SK-N-SH treated with all-trans-retinoic acid at 6 μM for 48 hours (cell line): ENCODE data around the gene PYDC1.

Source experiments
- ATAC-seq: fragments of 200-7000 bp; cut with Tn5 transposase; 3 replicates; pipeline ENCODE4 v1.9.1; 2020; ENCODE audit warnings: mild to moderate bottlenecking, moderate library complexity
- ARNTL ChIP-seq: fragments of 450-650 bp; formaldehyde crosslinking; IDR thresholded peaks from 2 replicates; pipeline ENCODE4 v1.5.0; 2020; ENCODE audit warnings: low read depth, mild to moderate bottlenecking, moderate library complexity, borderline replicate concordance
- BACH2 ChIP-seq: fragments of 250-450 bp; sonication (Bioruptor Pico); IDR thresholded peaks from 2 replicates; pipeline ENCODE4 v1.9.0; 2021; ENCODE audit warnings: mild to moderate bottlenecking, borderline replicate concordance
- CREB5 ChIP-seq: fragments of 250-450 bp; sonication (Bioruptor Pico); IDR thresholded peaks from 2 replicates; pipeline ENCODE4 v1.5.1; 2020; ENCODE audit warnings: low read depth, mild to moderate bottlenecking, moderate library complexity
- CSDC2 ChIP-seq: fragments of 250-450 bp; sonication (Bioruptor Pico); IDR thresholded peaks from 2 replicates; pipeline ENCODE4 v1.5.0; 2020; ENCODE audit warnings: mild to moderate bottlenecking, moderate library complexity
- CSRNP3 ChIP-seq: fragments of 250-450 bp; sonication (Bioruptor Pico); IDR thresholded peaks from 2 replicates; pipeline ENCODE4 v1.5.1; 2021; ENCODE audit warnings: mild to moderate bottlenecking, moderate library complexity
- ESRRG ChIP-seq: fragments of 250-450 bp; sonication (Bioruptor Pico); IDR thresholded peaks from 2 replicates; pipeline ENCODE4 v1.6.1; 2021; ENCODE audit warnings: mild to moderate bottlenecking
- GLIS3 ChIP-seq: fragments of 250-450 bp; sonication (Bioruptor Pico); IDR thresholded peaks from 2 replicates; pipeline ENCODE4 v1.5.0; 2020; ENCODE audit warnings: mild to moderate bottlenecking, moderate library complexity
- OSR1 ChIP-seq: fragments of 250-450 bp; sonication (Bioruptor Pico); IDR thresholded peaks from 2 replicates; pipeline ENCODE4 v1.8.0; 2022; ENCODE audit warnings: moderate library complexity, mild to moderate bottlenecking, inconsistent platforms
- PATZ1 ChIP-seq: fragments of 250-450 bp; sonication (Bioruptor Pico); IDR thresholded peaks from 2 replicates; pipeline ENCODE4 v1.8.0; 2020; ENCODE audit warnings: mild to moderate bottlenecking, moderate library complexity, borderline replicate concordance
- POU6F1 ChIP-seq: fragments of 250-450 bp; sonication (Bioruptor Pico); IDR thresholded peaks from 2 replicates; pipeline ENCODE4 v1.8.0; 2021; ENCODE audit warnings: low read depth, mild to moderate bottlenecking, moderate library complexity, borderline replicate concordance
- RARB ChIP-seq: fragments of 250-450 bp; sonication (Bioruptor Pico); IDR thresholded peaks from 2 replicates; pipeline ENCODE4 v1.8.0; 2021; ENCODE audit warnings: mild to moderate bottlenecking, moderate library complexity
- SNAI2 ChIP-seq: fragments of 250-450 bp; sonication (Bioruptor Pico); IDR thresholded peaks from 2 replicates; pipeline ENCODE4 v1.5.0; 2020; ENCODE audit warnings: mild to moderate bottlenecking, moderate library complexity
- TCF4 ChIP-seq: fragments of 250-450 bp; sonication (Bioruptor Pico); IDR thresholded peaks from 2 replicates; pipeline ENCODE4 v1.8.0; 2021; ENCODE audit warnings: mild to moderate bottlenecking, moderate library complexity, borderline replicate concordance
- TOX ChIP-seq: fragments of 250-450 bp; sonication (Bioruptor Pico); IDR thresholded peaks from 2 replicates; pipeline ENCODE4 v1.8.0; 2021; ENCODE audit warnings: mild to moderate bottlenecking, moderate library complexity, borderline replicate concordance
- TSHZ2 ChIP-seq: fragments of 250-450 bp; sonication (Bioruptor Pico); IDR thresholded peaks from 2 replicates; pipeline ENCODE4 v1.5.0; 2020; ENCODE audit warnings: mild to moderate bottlenecking, moderate library complexity
- ZFP3 ChIP-seq: fragments of 250-450 bp; sonication (Bioruptor Pico); IDR thresholded peaks from 2 replicates; pipeline ENCODE4 v1.5.0; 2020; ENCODE audit warnings: mild to moderate bottlenecking, moderate library complexity
- ZFP30 ChIP-seq: fragments of 450-650 bp; formaldehyde crosslinking; IDR thresholded peaks from 2 replicates; pipeline ENCODE4 v1.5.0; 2022; ENCODE audit warnings: mild to moderate bottlenecking, moderate library complexity
- ZNF565 ChIP-seq: fragments of 450-650 bp; formaldehyde crosslinking; conservative IDR thresholded peaks from 2 replicates; pipeline ENCODE4 v1.5.0; 2020; ENCODE audit warnings: low read depth, mild to moderate bottlenecking, moderate library complexity
- ZNF70 ChIP-seq: fragments of 450-650 bp; formaldehyde crosslinking; IDR thresholded peaks from 2 replicates; pipeline ENCODE4 v1.5.0; 2020; ENCODE audit warnings: mild to moderate bottlenecking, moderate library complexity
- ZNF8 ChIP-seq: fragments of 450-650 bp; formaldehyde crosslinking; IDR thresholded peaks from 2 replicates; pipeline ENCODE4 v1.5.0; 2020; ENCODE audit warnings: mild to moderate bottlenecking, moderate library complexity

PYDC1 gene

GRCh38 chr16:31193874-31194273 is 23.1 kb downstream of the PYDC1 start:
- no peak for ATAC-seq
- TF ChIP-seq POU6F1 (CRISPR knock-in tag) (no peak), TOX (CRISPR knock-in tag) (no peak), OSR1 (CRISPR knock-in tag) (no peak), CSDC2 (CRISPR knock-in tag) (no peak), RARB (CRISPR knock-in tag) (no peak), SNAI2 (CRISPR knock-in tag) (no peak), ARNTL (no peak), ZNF565 (CRISPR knock-in tag) (no peak), ZFP30 (CRISPR knock-in tag) (no peak)

- ATAC-seq = no peak
- no peak for TF ChIP-seq ZNF70 (CRISPR knock-in tag)
- no peak for TF ChIP-seq ZFP3 (CRISPR knock-in tag)
Measured at GRCh38 chr16:31192856-31193642, 23.9 kb downstream of the PYDC1 start.

- no peak for ATAC-seq
- TF ChIP-seq ARNTL = no peak
- no peak for TF ChIP-seq OSR1 (CRISPR knock-in tag)
- no peak for TF ChIP-seq POU6F1 (CRISPR knock-in tag)
Measured at GRCh38 chr16:31191697-31192428, 25.1 kb downstream of the PYDC1 start.

GRCh38 chr16:31190818-31191444 is 26.0 kb downstream of the PYDC1 start:
- ATAC-seq = no peak
- TF ChIP-seq TSHZ2 (CRISPR knock-in tag) (no peak), ZNF8 (CRISPR knock-in tag) (no peak), CSRNP3 (CRISPR knock-in tag) (no peak), ZFP30 (CRISPR knock-in tag) (no peak), ZFP3 (CRISPR knock-in tag) (no peak), BACH2 (no peak), TCF4 (CRISPR knock-in tag) (no peak), PATZ1 (CRISPR knock-in tag) (no peak), GLIS3 (no peak), CREB5 (CRISPR knock-in tag) (no peak), TOX (CRISPR knock-in tag) (no peak), ZNF565 (CRISPR knock-in tag) (no peak), SNAI2 (CRISPR knock-in tag) (no peak), ESRRG (no peak)
